HEK293T (cell line): ENCODE measurements around the gene RBM20.

Experiments used
- CTBP1 ChIP-seq: fragments of 450-650 bp; IDR thresholded peaks from 2 replicates; pipeline ENCODE4 v1.6.1; 2016; ENCODE audit warnings: borderline replicate concordance
- FOXK2 ChIP-seq: fragments of 450-650 bp; IDR thresholded peaks from 2 replicates; pipeline ENCODE4 v1.6.1; 2016; ENCODE audit warnings: mild to moderate bottlenecking
- FOXM1 ChIP-seq: fragments of 450-650 bp; IDR thresholded peaks from 2 replicates; pipeline ENCODE4 v1.6.1; 2017; ENCODE audit warnings: mild to moderate bottlenecking, borderline replicate concordance
- NFRKB ChIP-seq: fragments of 450-650 bp; IDR thresholded peaks from 2 replicates; pipeline ENCODE4 v1.6.1; 2016; ENCODE audit warnings: mild to moderate bottlenecking, moderate library complexity
- PKNOX1 ChIP-seq: fragments of 450-650 bp; IDR thresholded peaks from 2 replicates; pipeline ENCODE4 v1.6.1; 2016
- SP1 ChIP-seq: fragments of 450-650 bp; IDR thresholded peaks from 2 replicates; pipeline ENCODE4 v1.6.1; 2017

DNA sequence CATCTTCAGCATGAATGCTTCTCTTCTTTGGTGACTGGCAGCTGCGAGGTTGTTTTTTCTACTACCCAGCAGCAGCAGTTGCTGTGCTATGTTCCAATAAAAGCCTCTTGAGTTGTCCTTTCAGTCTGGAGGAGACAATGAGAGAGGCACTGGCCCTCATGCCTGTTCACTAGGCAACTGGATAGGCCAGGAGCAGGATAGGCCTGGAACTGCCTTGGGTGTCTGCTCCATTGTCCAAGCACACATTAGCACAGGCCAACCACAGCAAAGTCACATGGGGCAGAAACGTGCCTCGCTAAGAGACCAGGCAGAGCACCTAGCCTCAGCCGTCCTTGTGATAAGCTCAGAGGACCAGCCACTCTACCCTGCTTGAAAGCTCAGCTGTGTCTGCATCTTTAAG, 150.7 kb downstream of the RBM20 start:
- no peak for TF ChIP-seq CTBP1
- TF ChIP-seq SP1, result no peak
- TF ChIP-seq PKNOX1, result no peak
- no peak for TF ChIP-seq FOXM1
- TF ChIP-seq NFRKB, result no peak
- no peak for TF ChIP-seq FOXK2
